NK-92 treated with Interleukin-12 subunit alpha and Interleukin-12 subunit beta, amount 100 ng/mL, for 24 hours (cell line): ENCODE results near the gene RGPD8.

ENCODE experiments used
- DNase-seq: peaks from one replicate; lab custom pipeline; 2025; lab: John Stamatoyannopoulos, UW

RGPD8 gene

GRCh38 chr2:112335600-112335999, 97.8 kb downstream of the RGPD8 start:
- DNase-seq, result no peak

- no peak for DNase-seq
Measured at GRCh38 chr2:112332123-112332696, 101.2 kb downstream of the RGPD8 start.

GRCh38 chr2:112322919-112323318, 110.5 kb downstream of the RGPD8 start:
- DNase-seq, result no peak

GRCh38 chr2:112321375-112322320, 111.8 kb downstream of the RGPD8 start:
- DNase-seq, result no peak
